Natural killer cell (primary cell): Measurements from ENCODE around the gene BBS7. TPM values are rescaled to one million over a fixed set of nuclear protein-coding genes. Genes with fewer than 3 reads are reported as not detected.

Source experiments
- ATAC-seq, 3 donors: fragments of 150-1000 bp in 2 of 3; fragments of 200-7000 bp in 1 of 3; cut with Tn5 transposase; 1 replicate in 1 of 3; 2 replicates in 2 of 3; pipeline ENCODE4 v1.10.0; 2021; ENCODE audit warnings: mild to moderate bottlenecking in 2 of 3, moderate library complexity in 2 of 3
- DNase-seq, 2 donors: peaks; one replicate each; pipeline versions ENCODE4 v3.0.0 to v3.0.0-alpha.2; 2013 to 2021; ENCODE audit warnings: mixed read lengths in 1 of 2
- H3K27ac ChIP-seq: one replicate; pipeline ENCODE4 v1.5.1; 2013; ENCODE audit warnings: mild to moderate bottlenecking, low read length
- H3K27me3 ChIP-seq: one replicate; pipeline ENCODE4 v1.6.1; 2013; ENCODE audit warnings: low read length; ENCODE audit not compliant: control insufficient read depth, insufficient read depth
- H3K36me3 ChIP-seq: one replicate; pipeline ENCODE4 v1.6.1; 2013; ENCODE audit warnings: low read length; ENCODE audit not compliant: control insufficient read depth, insufficient read depth
- H3K4me1 ChIP-seq: one replicate; pipeline ENCODE4 v1.6.1; 2013; ENCODE audit warnings: low read length; ENCODE audit not compliant: control insufficient read depth, insufficient read depth
- H3K4me3 ChIP-seq: one replicate; pipeline ENCODE4 v1.5.1; 2013; ENCODE audit warnings: low read length
- H3K9me3 ChIP-seq: one replicate; pipeline ENCODE4 v1.6.1; 2013; ENCODE audit warnings: low read length; ENCODE audit not compliant: control insufficient read depth, insufficient read depth
- H3K27ac Mint-ChIP-seq, 2 donors: one replicate each; pipeline ENCODE4 v1.8.0; 2022; ENCODE audit warnings: mild to moderate bottlenecking in 2 of 2, mixed read lengths in 2 of 2, moderate library complexity in 1 of 2
- H3K27me3 Mint-ChIP-seq, 2 donors: one replicate each; pipeline ENCODE4 v1.8.0; 2022; ENCODE audit warnings: low read depth in 2 of 2, mixed read lengths in 2 of 2
- H3K36me3 Mint-ChIP-seq: one replicate; pipeline ENCODE4 v1.8.0; 2022; ENCODE audit warnings: mixed read lengths
- H3K4me1 Mint-ChIP-seq, 2 donors: one replicate each; pipeline ENCODE4 v1.8.0; 2022; ENCODE audit warnings: mixed read lengths in 2 of 2
- H3K4me3 Mint-ChIP-seq: one replicate; pipeline ENCODE4 v1.8.0; 2022; ENCODE audit warnings: mild to moderate bottlenecking, moderate library complexity, mixed read lengths
- H3K9me3 Mint-ChIP-seq, 2 donors: one replicate each; pipeline ENCODE4 v1.8.0; 2022; ENCODE audit warnings: mixed read lengths in 2 of 2
- WGBS: methylation state at CpG from one replicate; pipeline ENCODE4 v1.1.7; 2013; ENCODE audit warnings: missing lambda C conversion rate; ENCODE audit not compliant: insufficient coverage; 5-methylcytosine and 5-hydroxymethylcytosine counted together
- intact Hi-C: fragments of 100-400 bp; cut with micrococcal nuclease; formaldehyde crosslinking; loops from one replicate; pipeline ENCODE4 v1.14.2; 2022
- total RNA-seq, 4 donors: library from RNA; stranded (reverse); fragments of 120-200 nt in 1 of 4; gene quantifications; one replicate each; pipeline versions ENCODE4 v1.2.3 to v1.2.4, GENCODE V29; 2013 to 2022
- TF ChIP-seq, protein P1 (sequence below): fragments of 200-600 bp; IDR thresholded peaks from one replicate; pipeline ENCODE4 v1.8.0; 2022; ENCODE audit warnings: antibody characterized with exemption

The BBS7 gene
- total RNA-seq, 3 donors from 2014 or later (not counting 1 experiment from before 2014, with no cell fraction given) = 3.6 to 7.5 (median 4.9) TPM

GRCh38 chr4:121792966-121793365 is 77.3 kb downstream of the BBS7 start:
- Mint-ChIP-seq H3K36me3 (no peaks in the 10 kb centered on the region), H3K27me3 (peaks cover 29 to 50% of the 10 kb centered on the region in 2 donors), H3K4me3 (no peak overlapping the region), H3K4me1 (no peaks in the 10 kb centered on the region), H3K9me3 (no peaks in the 10 kb centered on the region), H3K27ac (no peak overlapping the region)
- Histone ChIP-seq H3K27me3 (peaks cover 2% of the 10 kb centered on the region), H3K36me3 (no peaks in the 10 kb centered on the region), H3K27ac (no peak overlapping the region), H3K9me3 (no peaks in the 10 kb centered on the region), H3K4me1 (no peaks in the 10 kb centered on the region), H3K4me3 (no peak overlapping the region)
- DNase-seq (no peak), ATAC-seq (no peak)
- WGBS = 96% methylated on average over 2 of the region's 2 CpGs
- intact Hi-C loops = no loop called here
- TF ChIP-seq, protein P1, sequence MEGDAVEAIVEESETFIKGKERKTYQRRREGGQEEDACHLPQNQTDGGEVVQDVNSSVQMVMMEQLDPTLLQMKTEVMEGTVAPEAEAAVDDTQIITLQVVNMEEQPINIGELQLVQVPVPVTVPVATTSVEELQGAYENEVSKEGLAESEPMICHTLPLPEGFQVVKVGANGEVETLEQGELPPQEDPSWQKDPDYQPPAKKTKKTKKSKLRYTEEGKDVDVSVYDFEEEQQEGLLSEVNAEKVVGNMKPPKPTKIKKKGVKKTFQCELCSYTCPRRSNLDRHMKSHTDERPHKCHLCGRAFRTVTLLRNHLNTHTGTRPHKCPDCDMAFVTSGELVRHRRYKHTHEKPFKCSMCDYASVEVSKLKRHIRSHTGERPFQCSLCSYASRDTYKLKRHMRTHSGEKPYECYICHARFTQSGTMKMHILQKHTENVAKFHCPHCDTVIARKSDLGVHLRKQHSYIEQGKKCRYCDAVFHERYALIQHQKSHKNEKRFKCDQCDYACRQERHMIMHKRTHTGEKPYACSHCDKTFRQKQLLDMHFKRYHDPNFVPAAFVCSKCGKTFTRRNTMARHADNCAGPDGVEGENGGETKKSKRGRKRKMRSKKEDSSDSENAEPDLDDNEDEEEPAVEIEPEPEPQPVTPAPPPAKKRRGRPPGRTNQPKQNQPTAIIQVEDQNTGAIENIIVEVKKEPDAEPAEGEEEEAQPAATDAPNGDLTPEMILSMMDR = no peak

DNA sequence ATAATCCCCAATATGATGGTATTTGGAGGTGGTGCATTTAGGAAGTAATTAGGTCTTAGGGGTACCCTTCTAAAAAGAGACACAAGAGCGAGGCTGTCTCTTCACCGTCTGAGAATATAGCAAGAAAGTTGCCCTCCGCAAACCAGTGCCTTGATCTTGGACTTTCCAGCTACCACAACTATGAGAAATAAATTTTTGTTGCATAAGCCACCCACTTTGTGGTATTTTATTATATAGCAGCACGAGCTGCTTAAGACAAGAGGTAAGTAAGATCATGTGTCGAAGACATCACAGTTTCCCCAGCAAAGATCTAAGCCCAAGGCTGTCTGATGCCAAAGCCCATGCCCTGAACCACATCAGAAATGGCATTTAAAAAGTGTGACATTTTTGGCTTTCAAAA is 78.8 kb downstream of the BBS7 start:
- Histone ChIP-seq H3K36me3 (no peaks in the 10 kb centered on the region), H3K27me3 (peaks cover 2% of the 10 kb centered on the region), H3K27ac (no peak overlapping the region), H3K4me3 (no peak overlapping the region), H3K4me1 (no peaks in the 10 kb centered on the region), H3K9me3 (no peaks in the 10 kb centered on the region)
- Mint-ChIP-seq H3K4me1 (no peaks in the 10 kb centered on the region), H3K36me3 (no peaks in the 10 kb centered on the region), H3K4me3 (no peak overlapping the region), H3K9me3 (no peaks in the 10 kb centered on the region), H3K27me3 (peaks cover 35 to 58% of the 10 kb centered on the region in 2 donors), H3K27ac (no peak overlapping the region)
- intact Hi-C loops = no loop called here
- DNase-seq (no peak), ATAC-seq (no peak)
- WGBS = 80% methylated on average over 5 of the region's 5 CpGs
- TF ChIP-seq, protein P1 = no peak

DNA sequence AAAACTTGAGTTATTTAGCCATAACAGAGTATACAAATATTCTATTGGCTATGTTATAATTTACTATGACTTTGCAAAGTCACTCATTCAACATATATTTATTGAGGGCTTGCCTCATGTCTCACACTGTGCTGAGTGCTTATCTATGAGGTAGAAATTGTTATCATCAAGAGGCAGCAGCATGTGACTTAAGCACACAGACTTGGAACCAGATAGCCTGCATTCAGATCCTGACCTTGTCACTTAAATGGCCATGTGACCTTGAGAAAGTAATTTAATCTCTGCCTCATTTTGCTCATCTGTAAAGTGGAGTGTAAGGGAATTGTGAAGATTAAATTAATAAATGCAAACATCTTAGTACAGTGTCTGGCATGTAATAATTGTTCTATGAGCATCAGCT is 79.3 kb downstream of the BBS7 start:
- H3K36me3 Mint-ChIP-seq = no peaks in the 10 kb centered on the region
- no peaks in the 10 kb centered on the region for H3K36me3 ChIP-seq
- no peak overlapping the region for H3K27ac ChIP-seq
- H3K9me3 Mint-ChIP-seq = no peaks in the 10 kb centered on the region
- no peak overlapping the region for H3K4me3 Mint-ChIP-seq
- H3K4me1 Mint-ChIP-seq = no peaks in the 10 kb centered on the region
- H3K27me3 Mint-ChIP-seq = peaks cover 35 to 58% of the 10 kb centered on the region in 2 donors
- ATAC-seq (peak in 1 of 3 donors; percentile 22), DNase-seq (no peak)
- no peaks in the 10 kb centered on the region for H3K4me1 ChIP-seq
- no peak overlapping the region for H3K4me3 ChIP-seq
- no peak overlapping the region for H3K27ac Mint-ChIP-seq
- peaks cover 6% of the 10 kb centered on the region for H3K27me3 ChIP-seq
- intact Hi-C loops = no loop called here
- H3K9me3 ChIP-seq = no peaks in the 10 kb centered on the region
- TF ChIP-seq, protein P1 = no peak
